CD4-positive, alpha-beta T cell treated with Interleukin-10 for 1 hour (primary cell): ENCODE results near the gene TMEM254.
"Not testable (repeated sequence)": the region's sequence is repeated elsewhere in the genome, so short reads cannot be mapped to it uniquely, and the experiment has no call there.

Experiments
- DNase-seq: peaks from one replicate; pipeline ENCODE4 v3.0.0-alpha.2; 2020

Gene TMEM254

GRCh38 chr10:80133687-80134086, 55.2 kb downstream of the TMEM254 start:
- DNase-seq: not testable (repeated sequence)

- no peak for DNase-seq
These were observed 57.7 kb downstream of the TMEM254 start for GRCh38 chr10:80136134-80136571.

GRCh38 chr10:80137031-80137862, 58.8 kb downstream of the TMEM254 start:
- no peak for DNase-seq

- DNase-seq: no peak
These were observed 59.5 kb downstream of the TMEM254 start for GRCh38 chr10:80137920-80138319.

DNA sequence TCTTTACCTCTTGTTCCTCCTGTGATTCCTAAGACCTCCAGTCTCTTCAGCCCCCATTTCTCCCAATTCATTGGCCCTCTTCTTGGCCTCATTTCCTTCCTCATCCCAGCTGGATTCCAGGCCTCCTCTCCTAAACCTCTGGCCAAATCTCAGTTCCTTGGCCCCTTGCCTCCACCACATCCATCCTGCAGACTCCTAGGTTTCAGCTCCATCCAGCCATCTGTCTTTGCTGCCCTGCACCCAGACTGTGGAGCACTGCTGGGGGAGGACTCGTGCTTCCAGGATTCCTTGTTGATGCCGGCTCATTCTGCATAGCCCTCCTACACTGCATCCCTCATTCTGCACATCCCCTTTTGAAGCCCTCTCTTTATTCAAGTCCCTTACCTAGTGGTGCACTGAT, 60.8 kb downstream of the TMEM254 start:
- DNase-seq: no peak

GRCh38 chr10:80140251-80140650, 61.8 kb downstream of the TMEM254 start:
- DNase-seq: no peak

- no peak for DNase-seq
These were observed 63.4 kb downstream of the TMEM254 start for GRCh38 chr10:80141696-80142460.
